Esophagus muscularis mucosa (tissue), 4 donors: ENCODE results near the gene HMBS. TPM values are rescaled to one million over a fixed set of nuclear protein-coding genes. Genes with fewer than 3 reads are reported as not detected.

ENCODE experiments used
- DNase-seq: peaks from one replicate; pipeline ENCODE4 v3.0.0-alpha.2; 2017; ENCODE audit errors: extremely low spot score
- H3K27ac ChIP-seq, 4 donors: fragments of 200-600 bp; sonication (generic); replicated peaks in 1 of 4; 1 replicate in 3 of 4; 2 replicates in 1 of 4; pipeline ENCODE4 v1.5.1; 2016 to 2019; ENCODE audit warnings: mild to moderate bottlenecking in 1 of 4
- H3K27me3 ChIP-seq, 4 donors: fragments of 200-600 bp; sonication (generic); one replicate each; pipeline versions ENCODE4 v1.5.1 to v1.6.0; 2016 to 2019
- H3K36me3 ChIP-seq, 4 donors: fragments of 200-600 bp; sonication (generic); one replicate each; pipeline ENCODE4 v1.5.1; 2016 to 2019
- H3K4me1 ChIP-seq, 4 donors: fragments of 200-600 bp; sonication (generic); one replicate each; pipeline ENCODE4 v1.5.1; 2016 to 2019
- H3K4me3 ChIP-seq, 4 donors: fragments of 200-600 bp; sonication (generic); 1 replicate in 2 of 4; 2 replicates in 2 of 4; pipeline ENCODE4 v1.5.1; 2016 to 2019; ENCODE audit warnings: mild to moderate bottlenecking in 4 of 4, moderate library complexity in 1 of 4
- H3K9me3 ChIP-seq, 4 donors: fragments of 200-600 bp; sonication (generic); 1 replicate in 3 of 4; 2 replicates in 1 of 4; pipeline ENCODE4 v1.5.1; 2016 to 2019
- CTCF ChIP-seq, 3 experiments: fragments of 200-600 bp in 2 of 3; fragments of 450-650 bp in 1 of 3; sonication (generic) in 2 of 3; IDR thresholded peaks; one replicate each; pipeline ENCODE4 v1.5.1; 2017 to 2019; ENCODE audit warnings: antibody characterized with exemption in 3 of 3, mild to moderate bottlenecking in 2 of 3, moderate library complexity in 1 of 3
- EP300 ChIP-seq: sonication (generic); formaldehyde crosslinking; IDR thresholded peaks from one replicate; pipeline ENCODE4 v1.6.1; 2017; ENCODE audit warnings: antibody characterized with exemption
- POLR2A ChIP-seq: fragments of 450-650 bp; IDR thresholded peaks from one replicate; pipeline ENCODE4 v1.6.1; 2017; ENCODE audit warnings: antibody characterized with exemption, moderate library complexity, mild to moderate bottlenecking, low read depth
- POLR2AphosphoS5 ChIP-seq, 2 donors: sonication (generic); formaldehyde crosslinking; IDR thresholded peaks; one replicate each; pipeline ENCODE4 v1.6.1; 2017; ENCODE audit warnings: antibody characterized with exemption in 2 of 2
- WGBS: methylation state at CpG from one replicate; pipeline ENCODE4 v1.1.5; 2018; 5-methylcytosine and 5-hydroxymethylcytosine counted together
- intact Hi-C: fragments of 100-400 bp; cut with DNase I; formaldehyde crosslinking; loops from one replicate; pipeline ENCODE4 v1.15.1; 2023
- total RNA-seq, 4 donors: library from RNA; depleted of rRNA; stranded (reverse); fragments of >200 nt; gene quantifications; one replicate each; pipeline versions ENCODE4 v1.1.0 to v1.2.1, GENCODE V29; 2016

The HMBS gene
- total RNA-seq, 4 donors from 2014 or later: 3.1 to 7.8 (median 6.1) TPM

- WGBS: 12% methylated on average over 5 of the region's 5 CpGs
- no peak for DNase-seq
- Histone ChIP-seq H3K27ac (peak overlapping the region; percentile 80 to 92 (median 84)), H3K9me3 (no peaks in the 10 kb centered on the region), H3K4me1 (peaks cover 20 to 29% (median 21%) of the 10 kb centered on the region in 4 donors), H3K27me3 (no peaks in the 10 kb centered on the region), H3K4me3 (peak overlapping the region; percentile 83 to 91 (median 87)), H3K36me3 (peaks cover 0 to 40% (median 31%) of the 10 kb centered on the region in 4 donors)
- no peak for TF ChIP-seq EP300
- TF ChIP-seq POLR2A: no peak
- no peak for TF ChIP-seq POLR2AphosphoS5 (IDR thresholded peaks at IDR 0.05)
- TF ChIP-seq CTCF (IDR thresholded peaks at IDR 0.05): no peak
- intact Hi-C loops: no loop called here
Observed at GRCh38 chr11:119120639-119121007, 35.9 kb downstream of the HMBS start.

GRCh38 chr11:119121008-119121810 lies 36.5 kb downstream of the HMBS start, which contains the start of gene HINFP:
Gene HINFP, plus strand, starts transcription at chr11:119121580. Its CDS starts 5,365 bp downstream, at chr11:119126945.
- intact Hi-C loops: no loop called here
- DNase-seq: peak; percentile 100
- peak within 1 kb of the TSS; percentile 80 to 92 (median 84) for H3K27ac ChIP-seq
- peaks cover 20 to 35% (median 21%) of the 10 kb centered on the region in 4 donors for H3K4me1 ChIP-seq
- WGBS: under 1% methylated on average over 47 of the region's 54 CpGs
- H3K36me3 ChIP-seq: peaks cover 0 to 34% (median 29%) of the 10 kb centered on the region in 4 donors
- TF ChIP-seq CTCF (IDR thresholded peaks at IDR 0.05) (peak in 1 of 3 experiments; percentile 19), POLR2AphosphoS5 (IDR thresholded peaks at IDR 0.05) (peak; percentile 95), POLR2A (no peak), EP300 (no peak)
- H3K9me3 ChIP-seq: no peaks in the 10 kb centered on the region
- no peaks in the 10 kb centered on the region for H3K27me3 ChIP-seq
- peak within 1 kb of the TSS; percentile 83 to 91 (median 87) for H3K4me3 ChIP-seq

GRCh38 chr11:119121811-119122124 lies 37.1 kb downstream of the HMBS start:
- no peak for DNase-seq
- no peaks in the 10 kb centered on the region for H3K9me3 ChIP-seq
- intact Hi-C loops: no loop called here
- H3K27ac ChIP-seq: peak overlapping the region; percentile 80 to 92 (median 82)
- peaks cover 20 to 41% (median 25%) of the 10 kb centered on the region in 4 donors for H3K4me1 ChIP-seq
- no peaks in the 10 kb centered on the region for H3K27me3 ChIP-seq
- H3K4me3 ChIP-seq: peak overlapping the region; percentile 83 to 91 (median 87)
- no peak for TF ChIP-seq POLR2A
- no peak for TF ChIP-seq CTCF (IDR thresholded peaks at IDR 0.05)
- no peak for TF ChIP-seq EP300
- WGBS: under 1% methylated on average over 20 of the region's 20 CpGs
- H3K36me3 ChIP-seq: peaks cover 0 to 29% (median 23%) of the 10 kb centered on the region in 4 donors

GRCh38 chr11:119125821-119126220 lies 41.1 kb downstream of the HMBS start:
- H3K4me3 ChIP-seq: no peak overlapping the region
- H3K36me3 ChIP-seq: peaks cover 14 to 55% (median 51%) of the 10 kb centered on the region in 4 donors
- no peak for DNase-seq
- H3K9me3 ChIP-seq: no peaks in the 10 kb centered on the region
- no peak for TF ChIP-seq POLR2AphosphoS5 (IDR thresholded peaks at IDR 0.05)
- no peak for TF ChIP-seq CTCF (IDR thresholded peaks at IDR 0.05)
- no peak overlapping the region for H3K27ac ChIP-seq
- peaks cover 15 to 37% (median 23%) of the 10 kb centered on the region in 4 donors for H3K4me1 ChIP-seq
- intact Hi-C loops: no loop called here
- WGBS: 90% methylated on average over 6 of the region's 6 CpGs
- H3K27me3 ChIP-seq: no peaks in the 10 kb centered on the region
